ENCODE measurements around the gene TMPRSS7. TPM values are rescaled to one million over a fixed set of nuclear protein-coding genes. Genes with fewer than 3 reads are reported as not detected.

Gene TMPRSS7
- total RNA-seq (not detected), polyA plus RNA-seq (not detected)
- long read RNA-seq, donor 1, result 0 reads
- long read RNA-seq, donor 2, result 0 reads
- long read RNA-seq, donor 3, result 0 reads
- long read RNA-seq, donor 4, result 0 reads
- long read RNA-seq, donor 5, result 0 reads
- long read RNA-seq, donor 6, result 0 reads
- long read RNA-seq, donor 7, result 0 reads
- long read RNA-seq, donor 8, result 0 reads
- long read RNA-seq, donor 9, result 0 reads
- long read RNA-seq, donor 10, result 0 reads

- Histone ChIP-seq H3K4me1 (replicated peaks in 1 of 2) (peaks cover 5 to 11% of the 10 kb centered on the region in 2 donors), H3K9me3 (replicated peaks in 1 of 3) (no peaks in the 10 kb centered on the region), H3K27ac (no peak within 1 kb of the TSS), H3K36me3 (replicated peaks in 1 of 2) (no peaks in the 10 kb centered on the region), H3K27me3 (no peaks in the 10 kb centered on the region), H3K4me3 (no peak within 1 kb of the TSS)
- TF ChIP-seq POLR2A (IDR thresholded peaks at IDR 0.05), result no peak
- TF ChIP-seq CTCF (IDR thresholded peaks at IDR 0.05), result no peak
- intact Hi-C loops (cut with DNase I), result no loop called here
- WGBS, 4 donors, result 95 to 97% (median 96%) methylated on average over 4 of the region's 4 CpGs
- DNase-seq, result no peak
Measured at GRCh38 chr3:112034436-112034835, at the start of gene TMPRSS7. TMPRSS7 (plus strand) TSS chr3:112034736; CDS start chr3:112034846, 110 bp downstream.

DNA sequence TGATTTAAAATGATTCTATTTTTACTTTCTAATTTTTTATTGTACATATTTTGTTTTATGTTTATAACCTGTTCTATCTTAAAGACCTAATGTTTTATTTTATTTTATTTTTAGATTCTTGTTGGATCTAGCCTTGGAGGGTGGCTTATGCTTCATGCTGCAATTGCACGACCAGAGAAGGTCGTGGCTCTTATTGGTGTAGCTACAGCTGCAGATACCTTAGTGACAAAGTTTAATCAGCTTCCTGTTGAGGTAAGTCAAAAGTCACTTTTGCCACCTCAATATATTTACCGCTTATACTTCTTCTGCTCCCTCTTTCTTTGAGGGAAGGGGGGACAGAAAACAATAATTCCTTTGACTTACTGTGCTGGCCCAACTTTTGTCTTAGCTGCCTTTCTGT is 47.7 kb upstream of the TMPRSS7 start:
- 65 to 74% (median 69%) methylated on average over 3 of the region's 3 CpGs for WGBS, 4 donors

DNA sequence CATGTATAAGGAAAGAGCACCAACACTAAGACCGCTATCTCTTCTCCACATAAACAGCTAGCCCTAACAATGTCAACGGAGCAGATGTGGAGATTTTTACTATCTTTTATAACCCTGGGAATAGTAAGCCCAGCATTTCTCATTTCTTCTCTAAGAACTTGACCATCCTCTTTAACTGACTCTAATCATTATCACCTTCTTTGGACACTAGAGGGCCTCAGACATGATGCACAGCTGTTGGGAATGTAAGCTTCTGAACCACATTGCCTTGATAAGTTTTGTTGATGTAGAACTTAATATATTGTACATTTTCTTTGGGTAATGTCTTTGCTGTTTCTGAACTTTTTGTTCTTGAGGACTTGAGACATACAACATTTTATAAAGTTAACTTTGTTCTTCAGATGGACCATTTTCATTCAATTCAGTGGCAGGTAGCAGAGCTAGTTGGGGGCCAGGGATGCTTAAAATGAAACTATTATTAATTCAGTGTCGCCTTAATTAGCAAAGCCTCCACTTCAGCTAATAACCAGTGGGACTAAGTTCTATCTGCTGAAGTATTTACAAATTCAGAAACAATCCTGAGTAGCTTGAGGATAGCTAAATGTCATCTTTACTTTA is 45.4 kb upstream of the TMPRSS7 start:
- H3K27me3 ChIP-seq, result no peaks in the 10 kb centered on the region
- WGBS, 4 donors, result 53 to 64% (median 54%) methylated on average over 3 of the region's 3 CpGs
- DNase-seq, result peak in 2 of 7 donors; percentile 11 to 31
- TF ChIP-seq CTCF (IDR thresholded peaks at IDR 0.05), result peak; percentile 48 to 81 (median 70)
- TF ChIP-seq POLR2A (IDR thresholded peaks at IDR 0.05), result no peak
- H3K9me3 ChIP-seq (replicated peaks in 1 of 3), result no peaks in the 10 kb centered on the region
- peaks cover 0 to 12% of the 10 kb centered on the region in 2 donors for H3K36me3 ChIP-seq (replicated peaks in 1 of 2)
- H3K4me3 ChIP-seq, result no peak overlapping the region
- no peak overlapping the region for H3K27ac ChIP-seq
- H3K4me1 ChIP-seq (replicated peaks in 1 of 2), result peaks cover 0 to 6% of the 10 kb centered on the region in 2 donors
- intact Hi-C loops (cut with DNase I), result no loop called here

More for the DNA sequence above, 47.7 kb upstream of the TMPRSS7 start:
- H3K4me1 ChIP-seq (replicated peaks in 1 of 2), result peaks cover 0 to 16% of the 10 kb centered on the region in 2 donors
- intact Hi-C loops (cut with DNase I), result no loop called here
- no peak overlapping the region for H3K27ac ChIP-seq
- no peaks in the 10 kb centered on the region for H3K27me3 ChIP-seq
- DNase-seq, result no peak
- no peak overlapping the region for H3K4me3 ChIP-seq
- peaks cover 0 to 12% of the 10 kb centered on the region in 2 donors for H3K36me3 ChIP-seq (replicated peaks in 1 of 2)
- no peak for TF ChIP-seq POLR2A (IDR thresholded peaks at IDR 0.05)
- no peak for TF ChIP-seq CTCF (IDR thresholded peaks at IDR 0.05)
- no peaks in the 10 kb centered on the region for H3K9me3 ChIP-seq (replicated peaks in 1 of 3)

DNA sequence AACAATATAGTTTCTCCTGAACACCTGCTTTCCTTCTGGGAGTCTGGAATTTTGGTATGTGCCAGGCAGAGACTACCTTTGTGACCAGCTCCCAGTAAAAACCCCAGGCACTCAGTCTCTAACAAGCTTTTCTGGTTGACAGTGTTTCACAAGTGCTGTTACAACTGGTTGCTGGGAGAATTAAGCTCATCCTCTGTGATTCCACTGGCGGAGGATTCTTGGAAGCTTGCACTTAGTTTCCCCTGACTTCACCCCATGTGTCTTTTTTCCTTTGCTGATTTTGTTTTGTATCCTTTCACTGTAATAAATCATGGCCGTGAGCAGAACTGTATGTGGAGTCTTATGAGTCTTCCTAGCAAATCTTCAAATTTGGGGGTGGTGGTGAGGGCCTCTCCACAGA is 41.5 kb upstream of the TMPRSS7 start:
- Histone ChIP-seq H3K36me3 (replicated peaks in 1 of 2) (no peaks in the 10 kb centered on the region), H3K4me3 (no peak overlapping the region), H3K9me3 (replicated peaks in 1 of 3) (no peaks in the 10 kb centered on the region), H3K27me3 (no peaks in the 10 kb centered on the region), H3K27ac (no peak overlapping the region), H3K4me1 (replicated peaks in 1 of 2) (peaks cover 0 to 6% of the 10 kb centered on the region in 2 donors)
- TF ChIP-seq CTCF (IDR thresholded peaks at IDR 0.05), result no peak
- TF ChIP-seq POLR2A (IDR thresholded peaks at IDR 0.05), result no peak
- 57 to 94% (median 74%) methylated on average over 2 of the region's 2 CpGs for WGBS, 4 donors
- no peak for DNase-seq
- intact Hi-C loops (cut with DNase I), result loop anchor here in 1 of 2 donors (10.0 kb wide), 1 partner anchor 52 kb away; no protein-coding TSS in a partner anchor
